Colon (tissue), 2 donors: ENCODE data around the gene CYB5R2.
"Not testable (repeated sequence)": the region's sequence is repeated elsewhere in the genome, so short reads cannot be mapped to it uniquely, and the experiment has no call there.

ENCODE experiments used
- FAIRE-seq: peaks from 2 replicates; lab custom pipeline; 2012; peaks lifted over from hg19 to GRCh38; lab: Jason Lieb, UNC
- donor health status: control.
- donor health status: control.

The CYB5R2 gene

DNA sequence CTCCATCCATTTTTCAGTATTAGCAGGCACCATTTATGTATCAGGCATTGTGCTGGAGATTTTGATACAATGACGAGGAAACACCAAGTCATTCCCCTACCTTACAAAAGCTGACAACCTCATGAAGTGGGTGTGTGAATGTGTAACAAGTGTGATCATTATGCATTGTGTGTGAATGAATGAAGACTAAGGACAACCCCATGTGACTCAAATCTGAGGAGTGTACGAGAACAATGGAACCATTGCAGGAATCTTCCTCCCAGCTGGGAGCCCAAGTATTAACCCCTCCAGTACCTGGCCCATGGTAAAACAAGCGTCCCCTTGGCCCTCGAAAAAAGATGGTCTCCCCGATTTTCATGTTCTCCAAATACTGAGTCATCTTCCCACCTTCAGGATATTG lies 4.4 kb downstream of the CYB5R2 start:
- FAIRE-seq: no peak

DNA sequence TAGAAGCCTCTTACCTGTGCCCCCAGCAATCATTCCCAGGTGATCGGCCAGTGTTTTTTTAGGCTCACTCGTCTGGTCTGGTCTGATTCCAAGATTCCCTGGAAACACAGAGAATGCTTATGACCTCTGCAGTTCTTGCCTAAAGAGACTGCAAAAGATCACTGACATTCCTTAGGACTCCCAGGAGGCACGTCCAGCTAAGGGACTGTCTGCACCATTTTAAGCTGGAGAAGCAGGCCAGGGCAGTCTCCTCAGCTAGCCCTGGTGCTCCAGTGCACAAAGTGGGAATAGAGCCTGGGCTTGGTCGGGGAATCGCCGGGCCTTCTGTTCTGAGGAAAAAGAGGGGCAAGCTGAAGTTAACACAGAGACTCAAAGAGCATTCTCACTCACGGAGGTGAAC lies 4.8 kb downstream of the CYB5R2 start:
- FAIRE-seq: no peak

DNA sequence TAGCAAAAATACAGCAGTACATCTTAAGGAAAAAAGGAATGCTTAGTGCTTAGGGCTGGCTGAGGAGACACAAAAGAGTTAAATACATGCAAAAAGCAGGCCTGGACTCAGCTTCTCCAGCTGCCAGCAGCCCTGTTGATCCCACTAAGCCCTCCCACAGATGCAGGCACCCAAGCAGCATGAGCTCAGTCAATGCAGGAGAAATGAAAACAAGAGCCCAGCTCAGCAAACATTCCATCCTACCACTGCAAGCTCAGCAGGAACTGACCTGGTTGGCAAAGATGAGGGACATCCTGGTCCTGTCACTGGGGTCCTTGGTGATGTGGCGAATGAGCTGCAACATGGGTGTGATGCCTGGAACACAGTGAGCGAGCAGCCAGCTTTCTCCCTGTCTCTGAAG lies 5.8 kb downstream of the CYB5R2 start:
- no peak for FAIRE-seq

DNA sequence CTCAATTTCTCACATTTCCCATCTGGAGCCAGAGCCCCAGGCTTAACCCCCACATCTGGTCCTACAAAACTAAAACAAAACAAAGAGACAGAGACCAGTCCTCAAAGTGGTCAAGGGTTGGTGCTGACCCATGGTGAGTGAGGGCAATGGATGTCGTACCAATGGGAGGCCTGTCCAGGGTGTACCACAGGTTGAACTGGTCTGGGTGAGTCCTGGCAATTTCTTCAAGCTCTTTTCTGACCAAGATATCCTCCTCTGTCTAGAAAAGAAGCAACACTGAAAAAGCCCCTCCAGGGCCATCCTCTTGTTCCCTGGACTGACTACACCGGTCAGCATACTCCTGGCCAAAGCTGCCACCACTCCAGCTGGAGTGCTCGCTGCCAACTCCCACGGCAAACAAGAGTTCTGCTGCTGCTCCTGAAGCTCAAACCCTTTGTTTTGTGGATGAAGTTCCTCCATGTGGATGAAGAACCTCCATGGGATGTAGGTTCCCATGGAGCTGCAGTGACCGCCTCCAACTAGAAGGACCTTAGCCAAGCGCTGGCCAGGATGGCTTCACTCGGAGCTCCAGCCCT lies 6.9 kb downstream of the CYB5R2 start:
- FAIRE-seq: no peak

DNA sequence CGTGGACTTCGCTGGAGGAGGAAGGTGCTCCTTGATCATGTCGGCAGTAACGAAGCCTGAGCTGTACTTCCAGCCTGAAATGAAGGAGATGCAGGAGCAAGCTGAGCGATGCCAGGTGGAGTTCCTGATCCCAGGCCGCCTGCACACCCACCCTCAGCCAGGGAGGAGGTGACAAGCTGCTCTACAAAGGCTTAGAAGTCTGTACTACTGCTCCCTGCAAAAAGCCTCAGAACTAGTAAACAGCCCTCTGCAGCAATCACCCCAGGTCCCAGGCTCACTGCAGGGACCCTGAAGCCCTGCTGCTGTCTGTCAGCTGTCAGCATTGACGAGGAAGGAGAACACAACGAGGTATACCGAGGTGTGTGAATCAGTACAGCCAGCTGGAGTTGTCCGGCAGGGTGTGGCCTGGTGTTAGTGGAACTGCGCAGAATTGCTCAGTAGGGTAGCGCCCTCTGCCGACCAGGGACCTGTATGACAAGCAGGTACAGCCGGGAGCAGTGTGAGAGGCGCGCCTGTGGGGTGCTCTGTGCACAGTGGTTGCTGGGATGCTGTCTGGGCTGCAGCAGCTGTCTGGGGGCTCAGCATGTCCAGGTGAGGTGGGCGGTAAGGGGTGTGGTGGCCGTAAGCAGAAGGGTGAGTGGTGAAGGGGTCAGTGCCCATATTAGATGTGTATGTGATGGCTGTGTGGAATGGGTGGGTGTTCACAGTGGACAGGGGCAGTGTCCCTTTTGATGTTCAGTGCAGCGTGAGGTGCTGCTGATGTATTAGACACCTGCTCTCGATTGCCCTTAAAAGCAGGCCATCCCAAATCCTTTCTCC lies 7.6 kb downstream of the CYB5R2 start:
- FAIRE-seq: no peak

DNA sequence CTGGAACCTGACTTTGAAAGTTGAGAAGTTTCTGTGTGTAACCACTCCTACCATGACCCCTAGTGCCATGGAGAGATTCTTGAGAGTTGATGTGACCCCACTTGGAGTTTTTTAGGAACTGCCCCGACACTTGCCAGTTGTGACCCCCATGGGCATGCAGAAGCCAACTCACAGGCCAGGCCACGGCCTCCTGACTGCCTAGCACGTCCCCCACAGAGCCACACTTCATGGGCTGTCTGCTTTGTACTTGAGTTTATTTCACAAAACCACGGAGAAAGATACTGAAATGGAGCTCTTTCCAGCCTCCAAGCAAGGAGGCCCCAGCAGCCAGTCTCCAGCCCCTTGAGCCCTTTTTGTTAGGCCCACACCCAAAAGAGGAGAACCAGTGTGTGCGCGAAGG lies 8.4 kb downstream of the CYB5R2 start:
- no peak for FAIRE-seq

DNA sequence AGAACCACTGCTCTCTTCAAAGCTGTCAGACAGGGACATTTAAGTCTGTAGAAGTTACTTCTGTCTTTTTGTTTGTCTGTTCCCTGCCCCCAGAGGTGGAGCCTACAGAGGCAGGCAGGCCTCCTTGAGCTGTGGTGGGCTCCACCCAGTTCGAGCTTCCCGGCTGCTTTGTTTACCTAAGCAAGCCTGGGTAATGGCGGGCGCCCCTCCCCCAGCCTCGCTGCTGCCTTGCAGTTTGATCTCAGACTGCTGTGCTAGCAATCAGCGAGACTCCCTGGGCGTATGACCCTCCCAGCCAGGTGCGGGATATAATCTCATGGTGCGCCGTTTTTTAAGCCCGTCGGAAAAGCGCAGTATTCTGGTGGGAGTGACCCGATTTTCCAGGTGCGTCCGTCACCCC lies 9.8 kb downstream of the CYB5R2 start:
- not testable (repeated sequence) for FAIRE-seq

DNA sequence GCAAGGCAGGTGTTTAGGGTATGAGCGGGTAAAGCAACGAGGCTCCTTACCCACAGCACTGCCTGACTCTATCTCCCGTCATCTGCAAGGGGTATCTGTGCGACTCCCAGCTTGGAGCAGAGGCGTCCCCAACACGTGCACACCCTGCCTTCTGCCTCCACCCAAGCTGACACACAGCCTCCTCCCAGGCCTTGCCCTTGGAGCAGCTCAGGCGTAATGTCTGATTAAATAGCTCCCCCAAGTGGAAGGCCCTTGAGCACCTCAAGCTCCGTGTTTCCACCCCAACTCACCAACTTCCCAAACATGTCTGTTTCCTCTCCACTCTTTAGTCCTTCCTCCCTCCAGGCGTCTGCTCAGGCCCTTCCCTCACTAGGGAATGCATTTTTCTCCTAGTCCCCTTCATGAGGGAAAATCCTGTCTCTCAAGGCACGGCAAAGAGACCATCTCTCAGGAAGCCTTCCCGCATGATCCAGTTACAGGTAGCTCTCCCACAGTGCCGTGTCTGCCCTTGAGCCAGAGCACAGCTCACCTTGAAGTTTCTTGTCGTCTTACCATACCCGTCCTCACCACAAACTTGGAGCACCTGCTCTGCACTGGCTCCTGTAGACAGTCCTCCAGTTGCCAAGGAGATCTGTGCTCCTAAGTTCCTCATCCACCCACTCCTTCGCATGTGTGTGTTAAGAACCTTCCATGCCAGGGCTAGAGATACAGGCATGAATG lies 15.8 kb downstream of the CYB5R2 start:
- FAIRE-seq: no peak

DNA sequence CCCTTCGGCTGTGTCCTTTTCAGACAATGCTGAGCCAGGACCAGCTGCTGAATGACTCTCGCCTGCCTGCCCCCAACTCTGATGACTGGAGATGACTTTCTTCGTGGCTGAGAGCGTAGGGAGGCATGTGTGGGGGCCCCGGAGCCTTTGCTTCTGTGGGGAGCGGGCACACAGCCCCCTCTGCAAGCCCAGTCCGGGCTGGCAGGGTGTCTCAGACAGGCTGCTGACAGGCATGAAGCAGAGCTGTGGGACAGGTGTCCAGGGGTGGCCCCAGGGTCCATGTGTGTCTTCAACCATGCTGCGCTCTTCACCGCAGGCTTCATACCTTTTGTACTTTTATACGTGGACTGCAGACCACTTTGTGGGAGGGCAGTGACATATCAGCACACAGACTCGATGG lies 16.6 kb downstream of the CYB5R2 start:
- FAIRE-seq: no peak

DNA sequence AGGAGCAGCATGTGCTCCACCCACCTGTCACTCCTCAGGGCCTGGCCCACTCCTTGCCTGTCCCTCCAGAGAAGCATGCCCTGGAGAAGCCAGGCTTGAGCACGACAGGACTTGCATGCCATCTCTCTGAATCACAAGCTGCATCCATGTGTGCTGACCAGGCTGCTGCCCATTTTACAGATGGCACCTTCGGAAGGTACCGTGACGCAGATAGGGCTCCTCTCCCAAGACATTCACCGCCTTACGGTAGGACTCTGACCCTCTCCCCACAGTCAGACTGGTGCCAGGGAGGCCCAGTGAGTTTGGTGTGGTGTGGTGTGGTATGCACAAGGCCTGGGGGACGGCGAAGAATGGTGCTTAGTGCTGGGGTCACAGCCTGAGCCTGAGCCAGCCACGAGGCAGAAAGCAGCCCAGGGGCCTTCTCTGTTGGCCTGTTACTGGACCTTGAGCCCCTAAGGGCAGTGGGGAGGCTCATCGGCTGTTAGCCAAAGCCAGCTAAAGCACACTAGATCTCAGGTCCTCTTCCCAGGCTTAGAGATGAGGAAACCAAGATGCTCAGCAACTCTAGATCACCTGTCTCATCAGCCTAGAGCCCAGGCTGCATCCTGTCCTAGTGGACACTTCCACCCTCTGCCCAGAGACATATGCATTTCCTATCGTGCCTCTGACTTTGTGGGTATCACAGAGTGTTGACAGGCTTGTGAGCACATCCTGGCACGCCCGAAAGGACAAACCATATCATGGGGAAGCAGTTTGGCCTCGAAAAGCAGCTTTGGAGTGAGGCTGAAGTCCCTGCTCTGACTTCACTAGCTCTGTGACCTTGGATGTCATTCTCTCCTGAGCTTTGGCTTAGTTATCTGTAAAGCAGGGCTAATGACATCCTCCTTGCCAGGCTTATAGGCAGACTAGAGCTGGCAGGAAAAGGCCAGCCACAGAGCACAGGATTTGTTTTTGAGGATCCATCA lies 17.8 kb downstream of the CYB5R2 start:
- no peak for FAIRE-seq

DNA sequence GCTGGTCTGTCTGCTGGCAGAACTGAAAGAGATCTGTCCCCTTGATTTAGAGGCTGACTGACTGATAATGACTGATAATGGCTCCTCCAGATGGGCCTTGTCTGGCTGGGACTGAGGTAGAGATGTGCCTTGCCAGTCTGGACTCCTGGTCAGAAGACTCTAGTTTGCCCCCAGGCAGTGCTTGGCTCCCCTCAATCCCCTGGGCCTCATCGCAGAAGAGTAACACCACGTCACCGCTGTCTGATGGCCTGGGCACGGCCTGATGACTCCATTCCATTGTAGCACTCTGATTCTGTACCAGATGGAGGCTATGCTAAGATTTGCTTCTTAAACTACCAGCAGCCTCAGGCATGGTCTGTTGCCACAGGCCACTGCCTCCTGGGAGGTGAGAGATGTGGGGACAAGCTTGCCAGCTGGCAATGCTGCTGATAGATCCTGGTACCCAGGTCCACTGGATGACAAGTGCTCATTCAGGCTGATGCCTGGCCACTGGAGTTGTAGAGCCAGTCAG lies 19.1 kb downstream of the CYB5R2 start:
- FAIRE-seq: no peak

DNA sequence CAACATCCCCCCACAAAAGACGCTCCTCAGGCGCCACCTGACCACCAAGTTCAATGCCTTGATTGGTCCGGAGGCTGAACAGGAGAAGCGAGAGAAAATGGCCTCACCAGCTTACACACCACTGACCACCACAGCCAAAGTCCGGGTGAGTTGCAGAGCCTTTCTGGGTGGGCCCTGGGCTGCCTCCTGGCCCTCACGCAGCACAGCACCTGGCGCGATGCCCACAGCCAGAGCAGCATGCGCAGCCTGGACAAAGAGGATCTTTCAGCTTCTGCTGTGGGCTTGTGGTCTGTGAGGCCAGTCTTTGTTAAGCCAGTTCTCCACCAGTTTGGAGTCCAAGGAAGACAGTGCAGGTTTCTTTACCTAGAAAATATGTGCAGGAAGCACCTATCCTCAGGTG lies 21.6 kb downstream of the CYB5R2 start:
- FAIRE-seq: no peak

DNA sequence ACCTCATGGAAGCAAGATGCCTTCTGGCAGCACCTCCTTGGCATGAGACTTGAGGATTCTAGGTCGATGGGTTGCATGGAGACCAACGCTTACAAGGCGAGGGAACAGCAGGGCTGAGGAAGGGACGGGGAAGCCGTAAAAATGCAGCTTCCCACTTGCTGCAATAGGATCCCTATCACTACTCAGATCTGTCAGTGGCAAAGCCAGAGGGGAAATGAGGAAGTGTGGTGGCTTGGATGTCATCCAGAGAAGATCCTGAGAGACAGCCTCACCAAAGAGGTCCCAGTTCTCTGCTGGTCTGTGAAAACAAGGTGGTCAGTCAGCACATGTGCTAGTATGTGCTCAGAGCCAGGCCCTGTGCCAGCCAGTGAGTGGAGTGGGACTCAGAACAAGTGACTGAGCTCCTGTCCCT lies 22.2 kb downstream of the CYB5R2 start:
- no peak for FAIRE-seq

DNA sequence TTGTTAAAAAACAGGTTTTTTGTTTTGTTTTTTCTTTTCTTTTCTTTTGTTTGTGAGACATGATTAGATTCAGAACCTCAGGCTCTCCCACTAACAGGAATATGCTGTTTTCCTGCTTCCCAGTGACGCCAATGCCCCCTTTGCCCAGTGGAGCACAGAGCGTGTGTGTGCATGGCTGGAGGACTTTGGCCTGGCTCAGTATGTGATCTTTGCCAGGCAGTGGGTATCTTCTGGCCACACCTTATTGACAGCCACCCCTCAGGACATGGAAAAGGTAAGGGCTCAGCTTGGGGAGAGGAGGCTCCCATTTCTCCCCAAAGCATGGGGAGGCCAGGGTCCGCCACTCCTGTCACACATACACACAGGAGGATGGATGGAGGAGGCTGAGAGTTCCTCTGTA lies 25.0 kb downstream of the CYB5R2 start:
- no peak for FAIRE-seq

DNA sequence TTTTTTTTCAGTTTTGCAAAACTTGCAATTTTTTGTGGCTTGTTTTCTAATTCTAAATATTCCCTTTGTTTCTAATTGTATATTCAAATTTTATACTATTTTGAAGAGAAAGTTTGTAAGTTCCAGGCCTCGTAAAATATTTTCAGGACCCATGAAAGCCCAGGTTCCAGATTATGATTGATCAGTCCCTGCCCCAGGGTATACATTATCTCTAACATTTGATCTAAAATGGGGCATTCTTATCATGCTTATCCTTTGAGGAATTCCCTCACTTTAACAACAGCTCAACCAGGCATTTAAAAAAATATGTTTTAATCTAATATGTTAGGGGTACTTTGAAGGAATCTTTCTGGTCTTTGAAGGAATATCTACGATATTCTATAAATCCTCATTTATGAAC lies 26.4 kb downstream of the CYB5R2 start:
- FAIRE-seq: no peak

DNA sequence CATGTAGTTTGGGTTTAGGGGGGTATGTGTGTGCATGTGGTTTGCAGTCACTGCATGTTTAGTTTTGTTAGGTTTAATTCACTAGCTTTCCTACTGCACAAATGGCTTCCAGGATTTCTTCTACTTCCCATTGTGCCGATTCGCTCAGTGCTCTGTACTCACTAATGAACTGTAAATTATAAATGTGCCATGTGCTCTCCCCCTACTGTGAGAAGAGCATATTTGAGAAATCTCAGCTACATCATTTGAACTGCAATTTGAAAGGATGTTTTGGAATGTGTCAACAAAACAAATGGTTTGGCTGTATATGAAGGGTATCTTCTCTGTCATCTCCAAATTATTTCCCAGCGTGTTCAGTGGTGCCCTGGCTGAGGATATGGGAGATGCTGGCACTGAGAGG lies 28.1 kb downstream of the CYB5R2 start:
- FAIRE-seq: no peak

DNA sequence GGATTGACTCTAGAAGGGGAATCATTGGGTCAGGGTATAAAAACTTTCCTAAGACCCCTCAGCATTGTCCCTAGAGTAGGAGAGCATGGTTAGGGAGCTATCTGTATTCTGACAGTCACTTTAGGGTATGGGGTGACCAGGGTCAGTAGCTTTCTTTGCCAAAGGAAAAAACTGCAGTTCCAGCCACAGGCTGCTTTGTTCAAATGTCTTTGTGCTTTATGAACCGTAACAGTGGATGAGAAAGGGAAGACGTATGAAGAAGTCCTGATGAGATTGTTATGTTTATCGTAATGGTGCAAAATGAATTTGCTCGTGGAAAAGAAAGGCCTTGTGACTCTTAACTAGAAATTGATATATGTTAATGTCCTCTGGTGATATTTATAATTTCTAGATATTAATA lies 30.0 kb downstream of the CYB5R2 start:
- FAIRE-seq: no peak

DNA sequence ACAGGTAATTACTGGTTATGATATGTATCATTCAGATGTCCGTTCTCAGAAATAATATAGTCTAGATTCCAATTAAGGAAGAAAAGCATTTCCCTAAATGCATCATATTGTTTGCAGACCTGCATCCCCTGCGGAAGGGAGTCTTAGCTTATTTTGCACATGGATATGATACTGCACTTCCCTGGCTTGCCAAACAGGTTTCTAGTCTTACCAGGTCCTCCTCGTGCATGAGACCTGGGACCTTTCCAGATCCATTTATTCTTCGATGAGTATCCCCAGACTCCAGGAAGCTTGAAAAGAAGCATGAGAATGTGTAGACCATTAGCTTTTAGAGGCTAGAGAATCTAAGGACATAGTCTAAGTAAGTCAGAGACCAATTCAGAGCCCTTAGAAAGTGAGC lies 30.6 kb downstream of the CYB5R2 start:
- FAIRE-seq: no peak

DNA sequence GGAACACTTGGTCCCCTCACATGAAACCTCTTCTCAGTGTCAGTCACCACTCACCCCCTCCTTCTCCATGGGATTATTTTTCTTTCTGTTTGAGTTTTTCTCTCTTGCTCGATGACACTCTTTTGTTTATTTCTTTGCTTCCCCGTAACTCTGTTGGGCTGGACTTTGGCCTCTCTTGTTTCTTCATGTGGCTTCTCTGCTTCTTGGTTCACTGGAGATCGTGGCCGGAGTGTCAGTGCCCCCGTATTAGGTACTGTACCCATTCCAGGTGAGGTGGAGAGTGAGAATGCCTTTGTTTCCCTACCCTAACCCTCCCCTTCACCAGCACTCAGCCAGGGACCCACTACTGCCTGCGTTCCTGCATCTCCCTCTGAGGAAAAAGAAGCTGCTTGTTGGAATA lies 32.5 kb downstream of the CYB5R2 start:
- FAIRE-seq: no peak

DNA sequence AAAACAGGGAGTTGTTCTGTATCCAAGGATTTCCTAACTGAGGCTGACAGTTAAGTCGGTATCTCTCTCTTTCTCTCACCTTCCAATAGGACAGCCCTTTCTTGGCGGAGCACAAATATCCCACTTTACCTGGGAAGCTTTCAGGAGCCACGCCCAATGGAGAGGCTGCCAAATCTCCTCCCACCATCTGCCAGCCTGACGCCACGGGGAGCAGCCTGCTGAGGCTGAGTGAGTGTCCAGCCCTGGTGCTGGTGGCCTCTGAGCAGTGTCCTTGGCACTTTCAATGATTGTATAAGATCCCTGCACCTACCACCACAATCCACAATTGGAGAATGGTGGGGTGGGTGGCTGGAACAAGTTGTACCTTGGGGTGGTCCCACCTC lies 33.7 kb downstream of the CYB5R2 start:
- FAIRE-seq: no peak

DNA sequence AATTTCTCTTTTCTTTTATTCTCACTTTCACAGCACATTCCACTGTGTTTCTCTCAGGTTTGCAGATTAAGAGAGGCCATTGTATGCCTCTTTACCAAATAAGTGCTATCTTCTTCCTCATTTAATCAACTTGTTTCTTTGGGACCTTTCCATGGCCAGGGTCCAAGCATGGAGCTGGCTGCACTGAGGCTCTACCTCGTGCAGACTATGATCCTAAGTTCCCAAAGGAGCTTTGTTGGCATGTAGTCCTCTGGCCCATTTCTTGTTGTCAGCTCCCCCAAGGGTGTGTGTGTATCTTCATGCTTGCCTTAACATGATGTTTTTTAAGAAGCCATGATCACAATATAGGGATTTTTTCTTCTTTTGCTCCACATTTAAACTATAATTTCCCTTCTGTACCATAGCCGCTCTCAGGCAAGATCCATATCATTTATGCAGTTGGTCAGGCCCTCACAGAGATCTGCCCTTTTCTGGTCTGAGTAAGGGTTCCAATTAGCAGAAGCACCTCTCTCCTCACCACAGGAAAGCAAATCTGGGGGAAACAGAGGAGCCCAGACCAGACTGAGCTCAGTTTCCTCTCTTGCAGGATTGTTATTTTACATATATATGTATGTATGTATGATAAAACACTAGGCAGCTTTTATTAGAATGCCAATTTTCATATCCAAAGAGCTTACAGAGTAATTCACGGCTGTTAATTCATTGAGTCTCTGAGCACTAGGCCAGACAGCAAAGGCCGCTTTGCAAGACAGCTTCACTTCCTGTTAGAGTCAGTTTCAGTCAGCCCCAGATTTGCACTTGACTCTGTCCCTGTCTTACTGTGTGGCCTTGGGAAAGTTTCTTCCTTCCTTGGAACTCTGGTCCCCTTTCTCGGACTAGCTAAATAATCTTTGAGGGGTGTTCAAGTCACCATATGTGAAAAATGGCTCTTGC lies 34.3 kb downstream of the CYB5R2 start:
- no peak for FAIRE-seq
